GM19455 (cell line): ENCODE measurements around the gene LARGE1.

Experiments
- ATAC-seq: cut with Tn5 transposase; IDR thresholded peaks from one replicate; pipeline ENCODE4 v1.9.1; 2021; ENCODE audit not compliant: unreplicated experiment

LARGE1 gene

DNA sequence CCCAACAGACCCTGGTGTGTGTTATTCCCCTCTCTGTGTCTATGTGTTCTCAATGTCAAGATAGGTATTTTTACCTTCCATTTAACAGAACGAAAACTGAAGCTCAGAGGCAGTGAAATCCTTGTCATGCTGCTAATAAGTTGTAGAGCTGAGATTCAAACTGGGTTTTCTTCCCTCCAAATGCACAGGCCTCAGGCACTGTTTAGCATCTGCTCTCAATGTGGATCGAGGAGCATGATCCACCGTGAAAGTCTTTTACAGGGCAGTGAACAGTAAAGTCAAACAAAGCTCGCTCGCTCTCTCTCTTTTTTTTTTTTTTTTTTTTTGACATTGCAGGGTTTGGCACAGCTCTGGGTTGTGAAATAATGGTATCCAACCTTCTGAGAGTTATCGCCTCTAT lies 461.1 kb downstream of the LARGE1 start:
- ATAC-seq = no peak

DNA sequence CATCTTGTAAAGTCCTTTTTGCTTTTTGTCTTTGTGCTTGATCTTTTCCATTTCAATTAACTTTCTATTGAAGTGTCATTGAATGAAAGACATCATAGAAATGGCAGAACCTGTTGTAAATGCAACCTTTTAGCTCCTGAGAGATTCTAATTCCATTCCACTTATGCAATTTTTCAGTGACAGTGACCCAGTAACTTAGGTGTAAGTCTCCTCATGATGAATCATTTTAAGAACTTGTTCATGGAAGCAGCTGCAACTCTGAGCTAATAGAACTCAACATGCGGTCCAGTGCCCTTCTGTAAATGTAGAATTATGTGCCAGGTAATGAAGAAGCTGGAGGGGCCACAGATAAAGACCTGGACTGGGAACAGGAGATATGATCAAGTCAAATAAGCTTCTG lies 463.8 kb downstream of the LARGE1 start:
- ATAC-seq = no peak

DNA sequence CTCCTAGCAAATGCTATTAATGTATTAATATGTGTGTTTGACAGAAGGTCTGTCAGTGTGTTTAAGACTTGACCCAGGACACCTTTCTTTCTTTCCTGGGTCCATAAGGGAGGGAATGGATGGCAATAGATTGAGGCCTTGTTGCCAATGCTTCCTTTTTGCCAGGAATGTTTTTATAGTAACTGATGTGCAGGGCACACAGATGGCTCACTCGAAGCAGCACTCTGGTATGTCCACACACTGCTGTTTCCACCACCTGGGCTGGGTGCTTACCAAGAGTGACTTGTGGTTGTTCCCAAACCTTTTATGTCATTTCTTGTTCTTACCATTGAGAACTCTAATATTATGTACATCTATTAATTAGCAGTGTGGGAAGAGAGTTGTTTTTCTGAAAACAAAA lies 465.2 kb downstream of the LARGE1 start:
- no peak for ATAC-seq

DNA sequence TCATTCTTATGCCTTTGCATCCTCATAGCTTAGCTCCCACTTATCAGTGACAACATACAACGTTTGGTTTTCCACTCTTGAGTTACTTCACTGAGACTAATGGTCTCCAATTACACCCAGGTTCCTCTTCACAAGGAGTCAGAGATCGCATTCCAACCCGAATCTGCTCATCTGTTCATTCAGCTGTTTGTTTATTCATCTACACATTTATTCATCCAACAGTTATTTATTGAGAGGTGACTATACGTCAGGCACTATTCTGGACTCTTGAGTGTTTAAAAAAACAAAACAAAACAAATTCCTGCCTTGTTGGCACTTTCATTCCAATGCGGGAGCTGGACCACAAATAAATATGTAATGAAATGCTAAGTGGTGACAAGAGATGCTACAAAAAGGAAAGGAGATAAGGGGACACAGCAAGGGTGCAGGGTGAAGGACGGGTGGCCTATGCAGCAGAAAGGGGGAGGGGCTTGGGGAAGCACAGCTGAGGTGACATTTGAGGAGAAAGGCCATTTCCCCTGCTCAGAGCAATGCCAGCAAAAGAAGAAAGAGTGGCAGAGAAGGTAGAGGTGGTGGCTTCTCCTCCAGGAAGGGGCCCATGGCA lies 468.3 kb downstream of the LARGE1 start:
- ATAC-seq = no peak

DNA sequence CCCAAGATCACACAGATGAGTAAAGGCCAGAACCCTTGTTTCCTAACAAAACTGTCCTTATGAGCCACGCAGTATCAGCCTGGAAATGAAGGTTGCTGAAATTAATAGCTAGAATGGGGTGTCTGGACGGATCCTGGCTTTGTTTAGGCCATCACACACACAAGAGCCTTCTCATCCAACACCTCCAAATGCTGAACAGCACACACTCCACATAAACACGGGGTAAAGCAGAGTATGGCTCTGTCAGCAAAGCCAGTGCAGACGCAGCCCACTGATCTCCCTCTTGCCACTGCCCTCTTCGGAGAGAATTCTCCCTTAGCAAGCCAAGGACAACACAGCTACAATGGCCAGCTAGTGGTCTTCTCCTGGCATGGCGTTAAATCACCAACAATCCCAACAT lies 469.5 kb downstream of the LARGE1 start:
- ATAC-seq = no peak

DNA sequence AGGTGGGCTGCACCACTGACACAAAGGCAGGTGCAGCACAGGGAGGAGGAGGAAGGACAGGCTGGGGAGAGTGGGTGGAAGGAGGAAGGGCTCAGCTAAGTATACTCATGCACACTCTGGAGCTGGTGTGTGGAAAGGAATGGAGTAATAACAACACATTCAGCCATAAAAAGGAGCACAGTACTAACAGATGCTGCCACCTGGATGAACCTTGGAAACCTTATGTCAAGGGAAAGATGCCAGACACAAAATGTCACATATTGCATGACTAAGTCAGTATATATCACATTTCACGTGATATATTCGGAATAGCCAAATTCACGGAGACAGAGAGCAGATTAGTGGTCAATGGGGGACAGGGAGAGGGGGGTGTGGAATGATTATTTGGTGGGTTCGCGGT lies 472.5 kb downstream of the LARGE1 start:
- no peak for ATAC-seq

DNA sequence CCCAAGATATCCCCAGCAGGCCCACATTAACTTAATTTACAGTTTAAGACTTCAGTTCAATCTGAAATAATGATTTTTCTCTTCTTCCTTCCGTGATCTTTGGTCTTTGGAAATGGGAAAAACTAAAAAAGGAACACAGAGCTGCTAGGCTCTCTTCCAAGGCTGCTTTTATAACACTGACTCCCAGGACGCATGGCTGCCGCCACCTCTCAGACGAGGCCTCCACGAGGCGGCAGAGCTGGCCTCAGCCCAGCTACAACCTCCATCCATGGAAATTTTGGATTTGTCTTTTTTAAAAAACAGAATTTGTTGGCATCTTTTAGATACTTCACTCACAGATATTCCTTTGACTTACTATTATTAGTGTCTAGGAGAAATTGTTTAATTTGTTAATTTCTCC lies 476.6 kb downstream of the LARGE1 start:
- ATAC-seq = no peak

DNA sequence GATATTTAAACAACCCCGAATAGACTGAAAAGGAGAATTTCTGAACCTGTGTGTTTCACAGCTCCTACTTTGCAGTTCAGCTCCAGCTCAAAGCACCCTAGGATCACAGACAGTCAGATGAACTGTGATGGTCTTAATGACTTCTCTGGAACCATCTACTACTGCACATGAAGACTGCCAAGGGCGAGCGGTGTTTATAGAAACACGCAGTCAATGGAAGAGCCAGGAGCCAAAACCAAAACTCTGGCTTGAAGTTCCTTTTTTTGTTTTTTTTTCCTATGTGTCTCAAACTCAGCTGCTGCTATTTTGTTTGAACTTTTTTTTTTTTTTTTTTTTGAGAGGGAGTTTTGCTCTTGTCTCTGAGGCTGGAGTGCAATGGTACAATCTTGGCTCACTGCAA lies 479.5 kb downstream of the LARGE1 start:
- no peak for ATAC-seq

DNA sequence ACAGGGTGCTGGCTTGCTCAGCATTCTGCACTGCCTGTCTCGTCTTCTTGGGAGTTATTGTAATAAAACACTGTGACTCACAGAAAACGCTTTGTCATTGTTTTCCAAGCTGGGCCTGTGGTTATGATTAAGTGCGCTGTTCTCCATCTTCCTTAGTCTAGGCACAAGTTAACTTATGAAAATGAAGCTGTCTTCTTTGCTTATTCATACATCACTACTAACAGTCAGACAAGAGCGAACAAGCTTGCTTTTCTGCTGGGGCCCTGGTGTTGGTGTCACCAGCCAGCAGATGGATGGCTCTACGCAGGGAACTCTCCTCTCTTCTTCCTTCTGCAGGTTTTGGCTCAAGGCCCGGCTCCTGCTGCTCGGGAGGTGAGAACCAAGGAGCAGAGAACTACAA lies 482.0 kb downstream of the LARGE1 start:
- ATAC-seq = no peak

DNA sequence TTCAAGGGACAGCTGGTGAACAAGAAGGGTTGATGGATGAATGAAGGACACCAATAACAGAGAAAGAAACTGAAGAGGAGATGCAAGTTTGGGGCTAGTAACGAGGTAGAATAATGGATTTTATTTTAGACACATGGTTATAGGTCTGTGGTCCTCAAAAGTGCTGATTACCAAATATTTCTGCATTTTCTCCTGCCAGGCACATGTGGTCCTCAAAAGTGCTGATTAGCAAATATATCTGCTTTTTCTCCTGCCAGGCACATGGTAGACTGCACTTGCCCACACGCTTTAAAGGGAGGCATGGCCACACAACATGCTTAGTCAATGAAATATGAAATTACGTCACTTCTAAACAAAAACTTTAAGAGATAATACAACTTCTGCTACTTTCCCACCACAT lies 489.0 kb downstream of the LARGE1 start:
- ATAC-seq = no peak

DNA sequence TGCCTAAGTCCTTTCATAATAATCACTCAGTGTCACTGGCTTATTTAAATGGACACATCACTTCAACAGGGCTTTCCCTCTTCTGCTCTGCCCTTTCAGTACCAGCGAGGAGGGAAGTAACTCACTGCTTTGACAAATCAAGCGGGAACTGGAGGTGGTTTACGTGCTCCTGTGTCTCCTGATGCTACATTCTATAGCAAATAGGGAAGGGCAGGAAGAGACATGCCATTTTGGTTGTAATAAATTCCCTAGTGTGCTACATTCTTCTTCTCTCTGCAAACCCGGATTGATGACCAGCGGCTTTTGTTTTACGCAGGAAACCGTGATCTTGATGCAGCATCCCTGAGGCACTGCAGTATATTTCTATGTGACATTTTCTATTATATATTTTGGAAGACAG lies 491.0 kb downstream of the LARGE1 start:
- ATAC-seq = no peak

DNA sequence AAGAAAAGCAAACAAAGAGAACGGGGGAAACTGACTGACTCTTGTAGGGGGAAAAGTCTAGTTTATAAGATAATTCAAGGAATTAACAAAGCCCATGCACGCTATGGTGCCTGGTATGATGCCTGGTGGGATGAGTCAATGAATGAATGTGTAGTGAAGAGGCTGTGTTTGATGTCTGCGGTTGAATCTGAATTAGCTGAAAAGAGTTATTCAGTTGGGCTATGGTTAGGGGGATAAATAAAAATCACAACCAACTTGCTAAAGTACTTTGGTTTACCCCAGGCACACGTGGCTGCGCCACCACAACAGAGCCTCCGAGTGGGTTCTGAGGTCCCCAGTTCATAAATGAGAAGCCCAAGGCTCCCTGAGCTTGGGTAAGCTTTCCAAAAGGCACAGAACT lies 492.8 kb downstream of the LARGE1 start:
- ATAC-seq = no peak

DNA sequence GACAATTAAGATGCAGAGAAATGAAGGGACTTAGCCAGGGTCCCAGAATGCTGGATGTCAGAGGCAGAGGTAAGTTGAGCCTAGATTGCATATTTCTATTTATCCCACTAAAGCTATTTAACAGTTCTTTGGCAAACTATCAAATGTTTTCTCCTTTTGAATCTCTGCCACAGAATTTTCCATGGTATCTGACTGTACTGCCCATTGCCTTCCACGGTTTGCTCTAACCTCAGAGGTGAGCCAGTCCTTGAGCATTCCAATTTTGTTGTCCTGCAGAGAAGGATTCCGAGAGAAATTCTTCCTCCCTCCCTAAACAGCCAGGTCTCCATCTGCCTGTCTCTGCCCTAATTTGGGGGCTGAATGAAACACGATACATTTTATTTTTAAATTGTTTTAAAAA lies 493.8 kb downstream of the LARGE1 start:
- ATAC-seq = no peak

DNA sequence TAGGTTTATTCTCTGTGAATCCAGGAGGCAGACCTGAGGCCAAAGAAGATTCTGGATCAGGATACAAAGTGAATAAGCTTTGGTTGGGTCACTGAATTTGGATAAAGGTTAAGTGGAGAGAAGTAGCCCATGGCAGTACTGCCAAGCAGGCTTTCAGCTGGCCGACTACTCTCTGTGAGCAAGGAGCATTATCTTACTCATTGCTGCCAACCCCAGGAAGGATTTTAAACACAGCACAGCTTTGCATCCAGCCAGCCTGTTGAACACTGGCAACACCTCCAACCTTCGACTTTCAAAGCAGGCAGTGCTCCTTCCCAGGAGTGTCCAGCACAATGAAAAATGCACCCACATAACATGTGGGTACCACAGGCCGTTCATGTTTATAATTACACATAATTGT lies 498.4 kb downstream of the LARGE1 start:
- no peak for ATAC-seq

DNA sequence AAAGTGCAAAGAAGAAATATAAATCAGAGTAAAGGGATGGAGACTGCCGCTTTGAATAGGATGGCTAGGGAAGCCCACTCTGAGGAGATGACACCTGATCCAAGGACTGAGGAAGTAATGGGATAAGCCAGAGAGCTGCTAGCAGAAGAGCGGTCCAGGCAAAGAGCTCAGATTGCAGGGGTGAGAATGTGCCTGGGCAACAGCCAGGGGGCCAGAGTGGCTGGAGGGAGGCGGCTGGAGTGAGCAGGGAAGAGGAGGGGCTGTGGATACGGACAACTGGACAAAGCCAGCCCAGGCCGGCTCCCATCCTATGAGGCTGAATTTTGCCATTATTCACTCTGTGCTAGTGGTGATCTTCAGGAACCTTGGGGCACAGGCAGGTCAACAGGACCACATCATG lies 501.8 kb downstream of the LARGE1 start:
- ATAC-seq = no peak

DNA sequence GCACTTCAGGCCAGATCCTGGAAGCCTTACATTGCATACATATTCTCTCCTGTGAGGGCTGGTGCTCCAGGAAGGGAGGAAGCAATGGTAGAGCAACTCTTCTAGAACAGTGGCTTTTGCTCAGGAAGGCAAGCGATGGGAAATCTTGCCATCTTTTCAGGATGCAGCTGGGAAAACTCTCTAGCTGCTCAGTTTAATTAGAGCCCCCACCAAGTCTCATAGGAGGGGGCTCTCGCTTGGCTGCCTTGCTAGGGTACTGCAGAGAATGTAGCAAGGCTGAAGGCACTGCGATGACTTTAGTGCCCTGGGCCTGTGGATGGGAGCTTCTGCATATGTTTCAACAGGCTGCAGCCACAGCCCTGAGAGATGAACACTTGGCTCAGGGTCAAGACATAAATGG lies 504.9 kb downstream of the LARGE1 start:
- no peak for ATAC-seq

DNA sequence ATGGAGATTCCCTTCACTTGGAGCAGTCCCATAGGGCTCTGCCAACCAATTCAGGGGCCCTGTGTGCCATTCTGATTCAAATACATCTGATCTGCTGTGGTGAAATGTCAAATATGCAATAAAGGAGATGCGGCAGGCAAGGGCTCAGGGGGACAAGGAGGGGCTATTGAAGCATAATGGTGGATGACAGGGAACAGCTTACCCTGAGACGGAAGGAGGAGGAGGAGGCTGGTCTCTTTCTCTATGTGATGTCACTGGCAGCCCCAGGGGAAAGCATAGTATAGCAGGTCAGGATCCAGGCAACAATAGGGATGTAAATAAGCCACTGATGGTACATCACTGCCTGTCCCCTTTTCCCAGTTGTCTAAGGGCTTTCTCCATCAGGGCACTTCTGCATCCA lies 511.2 kb downstream of the LARGE1 start:
- ATAC-seq = no peak

DNA sequence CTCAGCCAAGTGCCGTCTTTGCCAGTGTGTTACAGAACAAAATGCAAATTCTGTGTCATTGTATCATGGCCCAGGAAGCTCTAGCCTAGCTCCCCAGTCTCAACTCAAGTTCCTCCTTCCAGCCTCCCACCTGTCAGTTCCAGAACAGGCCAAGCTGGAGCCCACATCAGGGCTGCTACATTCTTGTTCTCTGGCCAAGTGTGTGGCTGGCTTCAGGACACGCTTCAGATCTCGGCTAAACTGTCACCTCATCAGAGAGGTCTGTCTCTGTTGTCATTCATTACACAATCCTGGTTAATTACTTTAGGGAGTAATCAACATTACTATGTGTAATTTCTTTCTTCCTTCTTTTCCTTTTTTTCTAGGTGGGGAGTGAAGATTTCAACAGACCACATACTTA lies 515.1 kb downstream of the LARGE1 start:
- ATAC-seq = no peak

DNA sequence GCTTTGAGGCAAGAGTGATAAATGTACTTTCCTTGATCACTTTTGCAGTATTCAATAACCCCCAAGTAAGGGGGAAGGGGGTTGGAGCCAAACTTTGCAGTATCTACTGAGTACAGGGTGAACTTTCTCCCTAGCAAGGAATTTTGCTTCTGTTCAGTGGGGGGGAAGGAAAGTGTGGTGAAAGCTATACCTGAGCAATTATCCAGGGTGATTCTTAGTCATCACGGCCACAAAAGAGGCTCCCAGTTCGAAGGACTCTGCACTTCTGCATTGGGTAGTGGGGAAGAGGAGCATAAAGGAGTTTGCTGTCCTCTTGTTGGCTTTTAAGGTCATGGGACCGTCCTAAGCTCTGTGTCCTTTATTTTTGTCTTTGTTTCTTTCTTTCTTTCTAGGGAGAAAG lies 515.6 kb downstream of the LARGE1 start:
- ATAC-seq = no peak

DNA sequence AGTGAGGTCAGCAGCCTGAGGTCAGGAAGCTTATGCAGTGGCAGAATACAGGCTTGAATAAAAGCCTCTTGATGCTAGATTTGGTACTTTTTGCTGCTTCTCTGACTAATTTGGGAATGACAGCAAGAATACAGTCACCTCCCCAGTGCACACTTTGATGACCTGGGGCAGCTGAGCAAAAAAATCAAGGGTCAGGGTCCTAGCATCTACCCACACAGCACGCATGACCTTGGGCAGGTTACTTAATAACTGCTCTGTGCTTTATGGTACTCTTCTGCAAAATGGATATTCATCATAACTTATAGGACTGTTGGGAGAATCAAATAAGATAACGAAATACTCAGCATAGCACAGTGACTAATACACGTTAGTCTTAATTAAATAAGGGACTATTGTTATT lies 518.0 kb downstream of the LARGE1 start:
- no peak for ATAC-seq

DNA sequence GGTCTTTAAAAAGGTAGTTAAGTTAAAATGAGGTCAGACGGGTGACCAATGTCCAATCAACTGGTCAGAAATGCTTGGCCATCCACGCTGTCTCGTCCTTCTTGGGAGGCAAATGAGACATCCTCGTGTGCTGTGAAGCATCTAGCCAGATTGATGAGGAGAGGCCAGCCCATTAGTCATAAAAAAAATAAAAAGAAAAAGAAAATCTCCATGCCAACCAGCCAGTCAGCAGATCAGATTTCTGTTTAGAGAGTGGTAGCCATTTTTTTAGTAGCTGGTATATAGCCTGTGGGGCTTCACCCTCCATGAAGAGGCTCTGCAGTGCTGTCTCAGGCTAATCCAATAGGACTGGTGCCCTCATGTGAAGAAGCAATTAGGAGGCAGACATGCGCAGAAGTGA lies 519.0 kb downstream of the LARGE1 start:
- ATAC-seq = no peak

DNA sequence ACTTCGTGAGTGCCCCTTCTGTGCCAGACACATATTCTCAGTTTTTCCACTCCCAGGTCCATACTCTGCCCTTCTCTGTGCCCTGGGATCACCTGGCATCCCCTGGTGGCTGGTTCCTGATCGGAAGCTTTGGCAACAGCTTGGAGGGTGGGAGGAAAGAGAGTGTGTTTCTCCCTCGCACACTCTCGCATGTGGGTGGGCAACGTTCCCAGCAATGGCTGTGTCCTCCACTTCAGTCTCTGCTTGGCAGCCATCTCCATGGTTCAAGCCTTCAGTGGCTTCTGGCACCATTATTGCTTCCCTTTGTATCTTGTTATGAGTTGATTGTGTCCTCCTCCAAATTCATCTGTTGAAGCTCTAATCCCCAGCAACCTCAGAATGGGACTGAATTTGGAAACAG lies 519.4 kb downstream of the LARGE1 start:
- no peak for ATAC-seq

DNA sequence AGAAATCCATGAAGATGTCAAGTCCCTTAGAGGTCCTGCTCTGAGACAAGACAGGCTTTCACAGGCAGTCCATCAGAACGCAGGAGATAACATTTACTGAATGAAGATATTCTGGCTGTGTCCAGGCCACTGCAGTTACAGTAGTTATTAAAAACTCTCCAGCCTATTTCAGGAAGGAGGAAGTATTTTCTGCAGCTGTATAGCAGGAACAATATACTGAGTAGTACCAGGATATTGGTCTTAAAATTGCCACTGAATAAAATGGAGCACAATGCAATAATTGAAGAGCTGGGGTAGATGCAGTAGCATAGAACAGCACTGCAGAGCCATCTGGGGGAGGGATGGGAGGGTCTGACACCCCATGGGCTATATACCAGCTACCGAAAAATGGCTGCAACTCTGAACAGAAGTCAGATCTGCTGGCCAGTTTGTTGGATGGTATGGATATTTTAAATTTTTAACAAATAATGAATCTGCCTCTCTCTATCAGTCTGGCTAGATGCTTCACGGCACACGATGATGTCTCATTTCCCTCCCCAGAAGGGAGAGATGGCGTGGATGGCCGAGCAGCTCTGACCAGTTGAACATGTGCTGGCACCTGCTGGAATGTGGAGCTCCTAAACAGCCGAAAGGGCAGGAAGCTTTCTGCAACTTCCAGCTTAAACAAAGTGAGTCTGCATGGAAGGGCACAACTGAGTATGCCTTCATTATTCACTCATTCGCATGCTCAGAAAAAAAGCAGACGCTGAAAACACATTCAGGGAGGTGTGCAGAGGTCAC lies 520.0 kb downstream of the LARGE1 start:
- ATAC-seq = no peak
